GM12874 (cell line): ENCODE results near the gene MTA3.

Source experiments
- CTCF ChIP-seq: IDR thresholded peaks from 2 replicates; pipeline ENCODE4 v1.5.1; 2011; ENCODE audit warnings: low read depth, mild to moderate bottlenecking, control low read depth, low read length, moderate library complexity; ENCODE audit not compliant: insufficient read depth

The MTA3 gene

GRCh38 chr2:42713920-42714319 is 145.5 kb downstream of the MTA3 start:
- no peak for TF ChIP-seq CTCF

- TF ChIP-seq CTCF: no peak
Observed at GRCh38 chr2:42714686-42715085, 146.3 kb downstream of the MTA3 start.

- TF ChIP-seq CTCF: no peak
Observed at GRCh38 chr2:42721898-42722297, 153.5 kb downstream of the MTA3 start.

GRCh38 chr2:42722320-42723190 is 154.1 kb downstream of the MTA3 start:
- TF ChIP-seq CTCF: no peak

GRCh38 chr2:42723465-42723864 is 155.0 kb downstream of the MTA3 start:
- TF ChIP-seq CTCF: no peak

GRCh38 chr2:42724886-42725285 is 156.5 kb downstream of the MTA3 start:
- TF ChIP-seq CTCF: no peak

- TF ChIP-seq CTCF: no peak
Observed at GRCh38 chr2:42725657-42726056, 157.2 kb downstream of the MTA3 start.

- TF ChIP-seq CTCF: no peak
Observed at GRCh38 chr2:42726680-42727079, 158.2 kb downstream of the MTA3 start.
